ENCODE results near the gene KLF3.

The KLF3 gene

DNA sequence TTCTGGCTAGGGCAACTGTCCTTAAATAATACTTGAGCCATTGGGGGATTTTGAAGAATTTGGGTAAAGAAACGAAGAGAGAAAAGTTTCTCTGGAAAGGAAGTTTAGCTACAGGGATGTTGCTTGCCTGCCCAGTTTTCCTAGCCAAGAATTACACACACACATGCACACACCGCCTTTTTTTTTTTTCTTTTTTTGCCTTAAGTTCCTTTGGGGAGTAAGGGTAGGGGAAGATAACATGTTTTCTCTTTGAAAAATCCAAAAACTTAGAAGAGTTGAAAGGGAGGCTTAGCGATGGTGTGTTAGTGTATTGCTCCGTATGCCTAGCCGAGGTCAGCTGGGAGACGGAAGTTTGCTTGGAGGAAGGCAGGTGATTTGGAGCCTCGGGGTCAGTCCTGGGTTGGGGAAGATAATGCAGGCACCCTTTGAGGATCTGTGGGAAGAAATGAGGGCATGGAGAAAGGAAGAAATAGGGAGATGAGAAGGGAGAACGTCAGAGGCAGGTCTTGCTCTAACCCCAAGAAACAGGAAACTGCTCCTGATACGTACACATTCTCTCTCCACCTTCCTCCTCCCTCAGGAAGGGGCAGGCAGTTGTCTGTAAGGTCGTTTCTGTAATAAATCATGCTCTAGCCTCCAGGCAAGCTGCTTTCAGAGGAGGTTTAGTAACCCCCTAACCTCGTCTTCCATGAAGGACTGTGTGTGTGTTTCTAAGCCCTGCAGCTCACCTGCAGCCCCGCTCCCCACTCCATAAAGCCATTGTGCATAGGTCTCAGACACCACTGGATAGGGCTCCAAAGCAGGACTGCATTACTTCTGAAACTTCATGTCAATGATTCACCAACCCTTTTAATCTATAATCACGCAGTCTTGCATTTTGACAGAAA lies 10.5 kb downstream of the KLF3 start:
- TF ChIP-seq GATA3 (IDR thresholded peaks at IDR 0.05; ENCODE audit: low read depth, low read length) (no peak), GATA2 (IDR thresholded peaks at IDR 0.05; ENCODE audit: low read depth, low read length) (no peak)

GRCh38 chr4:38675146-38676121 lies 11.4 kb downstream of the KLF3 start:
- TF ChIP-seq GATA2 (IDR thresholded peaks at IDR 0.05; ENCODE audit: low read depth, low read length) (no peak), GATA3 (IDR thresholded peaks at IDR 0.05; ENCODE audit: low read depth, low read length) (no peak)

GRCh38 chr4:38676986-38677385 lies 13.0 kb downstream of the KLF3 start:
- TF ChIP-seq GATA3 (IDR thresholded peaks at IDR 0.05; ENCODE audit: low read depth, low read length) (no peak), GATA2 (IDR thresholded peaks at IDR 0.05; ENCODE audit: low read depth, low read length) (no peak)

DNA sequence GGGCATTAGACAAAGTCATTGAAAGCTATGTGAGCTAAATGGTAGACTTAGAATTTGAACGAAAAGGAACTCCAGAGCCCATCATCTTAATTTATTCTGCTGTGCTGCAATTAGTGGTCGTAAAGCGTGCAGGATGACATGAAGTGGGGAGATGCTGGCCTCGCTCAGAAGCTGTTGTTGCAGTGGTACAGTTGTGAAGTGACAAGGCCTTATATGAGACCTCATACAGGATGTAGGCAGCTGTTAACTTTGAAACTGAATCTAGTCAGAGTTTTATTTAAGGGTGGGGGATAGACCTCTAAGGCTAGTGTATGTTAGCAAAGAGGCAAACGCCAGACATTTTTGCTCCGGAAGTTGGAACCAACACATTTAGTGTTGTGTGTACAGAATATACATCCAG lies 13.4 kb downstream of the KLF3 start:
- TF ChIP-seq GATA3 (IDR thresholded peaks at IDR 0.05; ENCODE audit: low read depth, low read length) (no peak), GATA2 (IDR thresholded peaks at IDR 0.05; ENCODE audit: low read depth, low read length) (no peak)

DNA sequence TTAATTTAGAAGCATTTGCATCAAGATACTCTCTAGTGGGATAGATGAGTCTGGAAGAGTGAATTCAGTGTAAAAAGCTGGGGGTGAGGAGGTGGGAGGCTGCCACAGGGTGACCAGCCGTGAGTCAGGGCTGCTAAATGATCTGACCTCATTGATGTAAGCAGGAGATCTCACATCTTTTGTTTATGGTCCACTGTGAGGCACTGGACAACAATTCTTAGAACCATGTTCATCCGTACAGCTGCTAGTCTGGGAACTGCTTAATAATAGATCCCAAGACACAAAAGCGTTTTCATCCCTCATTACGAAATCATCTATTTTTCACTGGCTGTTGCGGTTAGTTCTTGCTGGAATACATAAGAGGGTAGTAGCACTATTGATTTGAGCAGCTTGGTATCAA lies 14.1 kb downstream of the KLF3 start:
- TF ChIP-seq GATA3 (IDR thresholded peaks at IDR 0.05; ENCODE audit: low read depth, low read length) (no peak), GATA2 (IDR thresholded peaks at IDR 0.05; ENCODE audit: low read depth, low read length) (no peak)

DNA sequence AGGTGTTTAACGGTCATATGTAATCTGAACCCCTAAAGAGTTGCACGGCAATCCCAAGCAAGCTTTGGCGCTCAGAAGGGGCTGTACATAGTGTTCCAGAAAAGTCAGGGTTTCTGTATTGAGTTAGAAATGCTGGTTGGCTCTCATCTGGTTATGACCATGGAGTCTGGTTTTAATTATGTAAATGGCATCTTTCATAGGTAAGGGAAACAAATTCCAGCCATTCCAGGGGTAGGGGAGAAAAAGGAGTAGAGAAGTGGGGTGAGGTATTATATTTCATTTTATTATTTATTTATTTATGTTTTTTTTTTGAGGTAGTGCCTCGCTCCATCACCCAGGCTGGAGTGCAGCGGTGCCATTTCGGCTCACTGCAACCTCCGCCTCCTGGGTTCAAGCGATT lies 15.9 kb downstream of the KLF3 start:
- no peak for TF ChIP-seq GATA2 (IDR thresholded peaks at IDR 0.05; ENCODE audit: low read depth, low read length)
- no peak for TF ChIP-seq GATA3 (IDR thresholded peaks at IDR 0.05; ENCODE audit: low read depth, low read length)

GRCh38 chr4:38681281-38681991 lies 17.4 kb downstream of the KLF3 start:
- TF ChIP-seq GATA3 (IDR thresholded peaks at IDR 0.05; ENCODE audit: low read depth, low read length) (no peak), GATA2 (IDR thresholded peaks at IDR 0.05; ENCODE audit: low read depth, low read length) (no peak)

DNA sequence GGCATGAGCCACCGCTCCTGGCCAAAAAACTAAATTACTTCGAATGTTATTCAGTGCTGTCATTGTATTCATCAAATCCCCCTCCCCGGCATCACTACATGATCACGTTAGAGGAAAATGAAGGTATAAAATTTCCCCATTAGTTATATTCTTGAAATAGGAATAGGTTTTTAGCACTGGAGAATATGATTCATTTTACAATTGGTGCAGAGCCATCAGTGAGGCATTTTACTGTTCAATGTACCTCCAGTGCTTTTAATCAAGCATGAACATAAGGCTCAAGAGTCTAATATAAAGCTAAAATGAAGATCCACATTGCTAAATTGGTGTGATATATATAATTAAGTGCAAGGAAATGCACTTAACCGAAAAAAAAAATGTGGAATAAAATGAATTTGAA lies 18.3 kb downstream of the KLF3 start:
- TF ChIP-seq GATA3 (IDR thresholded peaks at IDR 0.05; ENCODE audit: low read depth, low read length) (no peak), GATA2 (IDR thresholded peaks at IDR 0.05; ENCODE audit: low read depth, low read length) (no peak)

- TF ChIP-seq GATA3 (IDR thresholded peaks at IDR 0.05; ENCODE audit: low read depth, low read length) (no peak), GATA2 (IDR thresholded peaks at IDR 0.05; ENCODE audit: low read depth, low read length) (no peak)
Measured at GRCh38 chr4:38683276-38683675, 19.3 kb downstream of the KLF3 start.

- TF ChIP-seq GATA2 (IDR thresholded peaks at IDR 0.05; ENCODE audit: low read depth, low read length), result no peak
- no peak for TF ChIP-seq GATA3 (IDR thresholded peaks at IDR 0.05; ENCODE audit: low read depth, low read length)
Measured at GRCh38 chr4:38684271-38684670, 20.3 kb downstream of the KLF3 start.

GRCh38 chr4:38684951-38685844 lies 21.2 kb downstream of the KLF3 start:
- no peak for TF ChIP-seq GATA3 (IDR thresholded peaks at IDR 0.05; ENCODE audit: low read depth, low read length)
- TF ChIP-seq GATA2 (IDR thresholded peaks at IDR 0.05; ENCODE audit: low read depth, low read length), result no peak

DNA sequence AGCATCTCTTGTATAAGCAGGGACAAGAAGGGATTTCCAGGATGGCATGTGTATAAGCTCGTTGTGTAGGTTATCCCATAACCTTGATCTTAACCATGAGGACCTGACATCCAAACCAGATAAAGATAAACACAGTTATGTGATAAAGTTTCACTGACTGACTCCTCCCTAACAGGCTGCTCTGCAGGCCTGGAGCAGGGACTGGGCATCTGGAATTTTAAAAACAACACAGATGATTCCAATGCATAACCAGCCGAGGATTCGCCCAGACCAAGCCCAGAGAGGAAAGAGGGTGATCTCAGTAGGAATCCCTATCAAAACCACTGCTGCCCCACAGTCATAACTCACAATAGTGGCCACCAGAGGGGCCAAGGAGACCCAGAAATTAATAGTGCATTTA lies 22.7 kb downstream of the KLF3 start:
- peak; percentile 73 for TF ChIP-seq GATA2 (IDR thresholded peaks at IDR 0.05; ENCODE audit: low read depth, low read length)
- TF ChIP-seq GATA3 (IDR thresholded peaks at IDR 0.05; ENCODE audit: low read depth, low read length), result 0 out of 2 replicates have a peak, but pooled peaks have one; percentile 35

- TF ChIP-seq GATA3 (IDR thresholded peaks at IDR 0.05; ENCODE audit: low read depth, low read length), result no peak
- TF ChIP-seq GATA2 (IDR thresholded peaks at IDR 0.05; ENCODE audit: low read depth, low read length), result no peak
Measured at GRCh38 chr4:38687571-38688011, 23.6 kb downstream of the KLF3 start.

Data from SH-SY5Y (cell line).